Stimulated activated CD4-positive, alpha-beta T cell treated with anti-CD3 and anti-CD28 coated beads, Interleukin-2, amount 100 ng/mL, for 24 hours (primary cell): ENCODE results near the gene LTK.

Experiments used
- DNase-seq, 2 donors: peaks; one replicate each; pipeline ENCODE4 v3.0.0-alpha.2; 2020

LTK gene

DNA sequence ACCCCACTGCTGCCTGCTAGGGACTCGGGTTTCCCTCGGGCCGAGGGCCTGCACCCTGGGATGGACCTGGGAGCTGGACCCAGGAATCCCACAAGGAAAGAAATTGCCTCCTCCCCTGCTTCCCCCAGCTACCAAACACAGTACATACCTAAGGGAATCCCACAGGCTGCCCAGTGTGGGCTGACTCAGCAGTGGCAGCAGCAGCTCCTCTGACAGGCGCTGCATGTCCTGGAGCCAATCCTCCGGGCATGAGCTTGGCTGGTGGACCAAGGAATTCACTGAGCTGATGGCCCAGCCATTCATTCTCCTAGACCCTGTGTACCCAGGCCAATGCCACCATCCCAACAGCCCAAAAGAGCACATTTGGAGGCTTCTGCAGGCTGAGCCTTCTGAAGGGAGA is 9.5 kb upstream of the LTK start:
- no peak for DNase-seq

DNA sequence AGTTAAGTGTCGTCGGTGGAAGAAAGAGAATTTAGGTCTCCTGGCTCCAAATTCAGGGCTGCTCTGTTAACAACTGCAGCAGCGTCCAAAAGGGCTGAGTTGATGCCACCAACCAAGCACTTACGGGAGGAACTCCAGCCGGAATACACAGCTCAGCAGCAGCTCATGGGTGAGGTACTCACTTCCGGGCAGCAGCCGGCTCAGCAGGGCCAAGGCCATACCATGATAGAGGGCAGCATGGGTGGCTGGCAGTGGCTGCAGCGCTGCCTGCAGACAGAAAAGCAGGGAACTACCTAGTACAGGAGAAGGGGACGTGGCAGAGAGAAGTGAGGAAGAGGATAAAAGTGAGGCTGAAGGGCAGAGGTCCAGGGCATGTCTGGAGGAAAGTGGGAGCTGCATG is 8.0 kb upstream of the LTK start:
- DNase-seq = no peak

DNA sequence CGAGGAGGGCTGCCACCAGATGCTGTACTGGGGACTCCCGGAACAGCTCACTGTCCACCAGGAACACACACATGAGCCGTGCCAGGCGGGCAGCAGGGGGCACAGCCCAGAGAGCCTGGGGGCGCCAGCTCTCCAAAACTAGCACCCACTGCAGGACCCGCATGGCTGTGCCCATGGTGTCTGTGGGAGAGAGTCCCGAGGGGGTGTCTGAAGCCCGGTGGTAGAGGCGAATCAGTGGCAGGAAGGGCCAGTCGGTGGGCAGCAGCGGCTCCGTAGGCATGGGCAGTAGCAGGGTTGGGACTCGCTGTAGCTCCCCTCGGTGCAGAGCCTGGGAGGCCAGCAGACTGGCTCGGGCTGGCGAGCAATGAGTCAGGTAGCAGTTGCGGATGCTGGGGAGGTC is 7.0 kb upstream of the LTK start:
- no peak for DNase-seq

DNA sequence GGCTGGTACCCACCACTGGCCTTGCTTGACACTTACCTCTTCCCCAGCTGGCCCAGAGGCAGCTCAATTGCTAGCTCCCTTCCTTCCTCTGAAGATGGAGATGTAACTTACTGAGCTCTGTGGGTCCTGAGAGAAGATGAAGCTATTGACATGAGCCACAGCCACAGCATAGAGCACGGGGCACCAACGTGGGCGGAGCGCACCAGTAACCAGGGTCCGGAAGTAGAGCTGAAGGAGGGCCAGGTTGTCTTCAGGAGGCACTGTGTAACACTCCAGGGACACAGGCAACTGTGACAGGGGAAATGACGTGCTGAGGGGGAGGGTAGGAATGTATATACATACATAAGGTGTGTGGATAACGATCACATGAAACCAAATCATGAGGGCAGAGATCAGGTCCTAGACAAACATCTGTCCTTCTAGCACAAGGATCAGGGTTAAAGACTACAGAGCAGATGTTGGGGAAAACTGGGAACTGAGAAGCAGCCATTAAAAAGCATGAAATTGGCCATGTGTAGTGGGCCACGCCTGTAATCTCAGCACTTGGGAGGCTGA is 4.3 kb upstream of the LTK start:
- DNase-seq = no peak

DNA sequence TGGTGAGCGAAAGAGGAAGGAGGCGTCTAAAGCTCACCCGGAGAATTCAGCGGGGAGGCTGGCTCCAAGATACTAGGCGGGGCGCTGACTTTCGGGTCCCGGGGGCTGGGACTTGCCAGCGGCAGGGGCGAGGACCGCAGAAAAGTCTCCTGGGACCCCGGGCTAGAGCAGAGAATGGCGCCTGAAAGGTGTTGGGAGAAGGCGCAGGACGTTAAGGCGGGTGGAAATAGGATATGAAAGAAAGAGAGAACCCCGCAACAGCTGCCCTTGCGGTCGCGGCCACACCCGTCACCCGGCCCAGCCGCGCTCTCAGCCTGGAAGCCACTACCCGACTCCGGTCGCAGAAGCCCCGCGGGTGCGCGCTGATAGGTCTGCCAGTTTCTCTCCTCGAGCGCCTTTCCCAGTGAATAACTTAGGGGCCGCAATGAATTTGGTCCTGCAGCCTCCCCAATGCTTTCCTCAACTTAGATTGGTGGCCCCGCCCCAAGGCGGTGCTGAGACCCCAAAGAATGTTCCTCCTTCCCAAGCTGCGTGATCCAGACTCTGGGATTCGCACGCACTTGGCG is 604 bp downstream of the LTK start:
- peak in 1 of 2 donors; percentile 44 for DNase-seq

DNA sequence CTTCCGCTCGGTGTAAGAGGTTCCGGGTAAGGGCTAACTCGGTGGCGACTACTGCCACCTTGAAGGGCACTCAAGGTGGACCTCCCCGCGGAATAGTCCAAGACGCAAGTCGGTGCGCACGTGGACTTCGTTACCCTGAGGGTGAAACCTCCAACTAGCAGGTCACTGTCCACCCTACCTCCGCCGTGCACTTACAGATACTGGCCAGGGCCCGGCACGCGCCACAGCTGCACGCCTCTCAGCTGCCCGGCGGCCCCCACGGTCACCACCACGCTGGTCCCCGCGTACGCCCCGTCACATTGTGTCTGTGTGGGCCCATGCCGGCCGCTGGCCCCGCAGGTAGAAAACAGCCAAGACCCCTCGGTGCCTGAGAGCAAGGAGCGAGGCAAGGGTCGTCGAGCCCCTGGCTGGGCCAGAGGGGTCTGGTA is 1.1 kb downstream of the LTK start:
- DNase-seq = no peak

DNA sequence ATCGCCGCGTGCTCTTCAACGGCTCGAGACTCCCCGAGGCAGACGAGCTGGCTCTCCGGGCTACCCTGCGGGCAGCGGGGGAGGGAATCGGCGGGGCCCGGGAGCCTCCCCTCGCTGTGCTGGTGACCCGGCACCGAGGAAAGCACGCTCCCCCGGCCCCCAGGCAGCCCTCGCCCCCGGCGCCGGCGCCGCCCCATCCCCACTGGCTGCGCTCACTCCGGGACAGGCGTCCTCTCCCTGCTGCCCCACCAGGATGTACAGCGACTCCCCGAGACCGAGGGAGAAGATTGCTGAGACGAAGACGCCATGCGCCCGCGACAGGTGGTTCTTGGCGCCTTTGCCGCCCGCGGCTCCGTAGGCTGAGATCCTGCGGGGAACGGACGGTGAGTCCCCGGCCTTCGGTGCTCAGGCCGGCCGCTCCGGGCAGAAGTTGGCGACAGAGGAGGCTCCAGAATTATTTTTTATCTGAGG is 1.7 kb downstream of the LTK start:
- DNase-seq = peak in 1 of 2 donors; percentile 27

DNA sequence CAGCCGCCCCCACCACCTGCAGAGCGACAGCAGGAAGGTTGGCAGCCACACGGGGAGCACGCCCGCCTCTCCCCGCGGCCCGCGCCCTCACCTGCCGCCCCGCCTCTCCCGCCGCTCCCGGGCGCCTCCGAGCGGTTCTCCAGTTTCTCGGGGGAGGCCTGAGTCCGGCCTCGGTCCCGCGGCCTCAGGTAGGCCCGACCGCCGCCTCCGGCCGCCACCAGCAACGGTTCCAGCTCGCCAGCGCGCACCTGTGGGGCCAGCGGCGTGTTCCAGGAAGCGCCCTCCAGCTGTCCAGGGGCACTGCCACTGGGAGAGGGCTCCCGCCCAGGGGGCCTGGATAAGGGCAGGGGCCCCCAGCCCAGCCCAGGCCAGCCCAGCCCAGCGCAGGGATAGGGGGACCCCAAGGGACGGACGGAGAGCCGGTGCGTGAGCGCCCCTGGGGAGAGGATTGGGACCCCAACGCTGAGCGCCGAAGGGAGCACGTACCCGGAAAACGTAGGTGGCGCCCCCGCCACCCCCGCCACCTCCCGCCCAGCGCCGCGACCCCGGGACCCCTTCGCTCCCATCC is 2.2 kb downstream of the LTK start:
- no peak for DNase-seq

DNA sequence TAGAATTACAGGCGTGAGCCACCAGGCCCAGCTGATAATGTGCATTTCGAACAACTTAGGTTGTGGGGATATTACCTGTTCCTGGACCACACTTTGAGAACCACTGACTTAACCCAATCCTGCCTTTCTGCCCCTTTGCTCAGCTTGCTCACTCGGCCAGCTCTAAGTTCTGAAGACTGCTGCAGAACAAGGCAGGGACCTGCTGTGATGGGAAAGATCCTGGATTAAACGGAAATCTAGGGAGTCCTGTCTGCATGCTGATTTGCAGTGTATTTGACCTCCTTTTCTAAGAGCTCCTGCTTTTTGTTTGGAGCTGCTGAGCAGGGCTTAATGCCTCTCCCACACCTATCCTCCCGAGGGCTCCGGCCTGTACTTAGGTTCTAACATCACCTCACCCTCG is 2.9 kb downstream of the LTK start:
- no peak for DNase-seq

DNA sequence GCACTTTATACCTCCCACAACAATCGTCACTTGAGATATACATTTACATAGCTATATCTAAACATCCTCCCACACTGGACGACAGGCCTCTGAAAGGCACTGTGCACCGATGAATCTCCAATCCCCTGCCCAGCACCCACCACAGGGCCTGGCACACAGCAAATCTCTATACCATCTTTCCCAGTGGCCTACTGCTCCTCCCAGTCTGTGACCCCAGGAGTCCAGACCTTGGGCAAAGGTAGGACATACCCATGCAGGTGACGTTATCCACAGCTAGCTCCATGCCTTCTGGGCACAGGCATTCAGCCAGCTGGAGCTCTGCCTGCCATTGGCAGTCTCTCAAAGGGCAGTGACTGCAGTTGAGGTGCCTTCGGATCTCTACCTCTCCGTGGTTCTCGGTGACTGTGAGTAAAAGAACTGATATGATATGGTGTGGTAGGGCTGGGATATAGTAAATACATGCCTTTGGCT is 5.8 kb downstream of the LTK start:
- DNase-seq = no peak

DNA sequence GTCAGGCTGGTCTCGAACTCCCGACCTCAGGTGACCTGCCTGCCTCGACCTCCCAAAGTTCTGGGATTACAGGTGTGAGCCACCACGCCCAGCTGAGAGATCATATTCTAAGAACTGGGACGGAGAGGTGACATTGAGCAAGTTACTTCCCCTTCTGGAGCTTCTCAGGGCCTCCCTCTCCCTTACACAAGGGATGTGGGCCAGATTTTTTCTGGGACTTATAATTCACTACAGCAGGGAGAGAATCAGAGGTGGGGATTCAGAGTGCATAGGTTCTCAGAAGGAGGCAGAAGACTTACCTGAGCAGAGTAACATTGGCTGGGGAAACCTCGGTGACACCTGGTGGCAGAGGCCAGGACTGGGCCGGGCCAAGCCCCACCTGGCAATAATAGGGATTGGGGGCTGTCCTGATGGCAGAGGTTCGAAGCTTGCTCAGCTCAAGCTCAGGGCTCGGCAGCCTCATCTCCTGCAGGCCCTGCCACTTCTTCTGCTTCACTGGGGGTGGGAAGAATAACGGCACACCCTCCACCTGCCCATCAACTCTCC is 6.8 kb downstream of the LTK start:
- no peak for DNase-seq

DNA sequence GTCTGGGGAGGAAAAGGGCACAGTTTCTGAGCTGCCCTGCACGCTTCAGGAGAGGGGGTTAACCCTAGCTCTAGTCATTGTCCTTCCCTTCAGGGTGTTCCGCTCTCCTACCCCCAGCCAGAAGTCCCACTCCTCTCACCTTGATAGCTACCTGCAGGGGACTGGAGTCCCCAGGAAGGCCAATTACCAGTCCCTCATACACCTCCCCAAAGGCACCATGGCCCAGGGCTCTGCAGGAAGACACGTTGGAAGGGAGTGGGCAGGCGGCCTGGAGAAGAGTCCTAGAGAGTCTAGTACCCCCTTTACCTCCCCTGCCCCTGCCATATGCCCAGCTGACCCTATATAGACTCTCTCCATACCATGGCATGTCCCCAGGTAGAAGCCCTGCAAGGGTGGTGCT is 7.9 kb downstream of the LTK start:
- DNase-seq = no peak

DNA sequence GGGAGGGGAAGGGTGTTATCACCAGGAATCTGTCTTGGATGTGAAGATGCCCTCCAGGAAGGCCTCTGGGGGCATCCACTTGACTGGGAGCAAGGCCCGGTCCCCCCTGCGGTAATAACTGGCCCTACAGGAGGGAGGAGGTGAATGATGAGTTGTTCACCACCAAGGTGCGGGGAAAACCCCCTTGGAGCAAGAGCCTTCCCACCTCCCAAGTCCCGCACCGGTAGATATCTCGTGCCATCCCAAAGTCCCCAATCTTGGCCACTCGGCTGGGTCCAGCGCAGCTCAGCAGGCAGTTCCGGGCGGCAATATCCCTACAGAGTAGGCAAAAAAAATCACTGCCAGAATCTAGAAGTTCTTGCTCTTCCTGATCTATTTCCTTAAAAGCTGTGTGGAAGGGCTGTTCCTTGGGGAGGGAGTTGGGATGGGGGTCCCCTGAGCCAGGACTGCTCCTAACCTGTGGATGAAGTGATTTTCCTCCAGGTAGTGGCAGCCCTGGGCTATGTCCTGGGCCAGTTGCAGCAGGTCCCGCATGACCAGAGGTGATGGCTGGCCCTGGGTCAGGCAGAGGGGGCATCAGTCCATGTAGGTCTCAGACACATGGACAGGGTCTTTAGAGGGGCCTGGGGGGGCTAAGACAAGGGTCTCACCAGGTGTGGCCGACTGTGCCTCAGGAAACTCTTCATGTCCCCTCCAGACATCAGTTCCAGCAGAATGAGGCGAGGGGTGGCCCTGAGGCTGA is 8.7 kb downstream of the LTK start:
- no peak for DNase-seq

DNA sequence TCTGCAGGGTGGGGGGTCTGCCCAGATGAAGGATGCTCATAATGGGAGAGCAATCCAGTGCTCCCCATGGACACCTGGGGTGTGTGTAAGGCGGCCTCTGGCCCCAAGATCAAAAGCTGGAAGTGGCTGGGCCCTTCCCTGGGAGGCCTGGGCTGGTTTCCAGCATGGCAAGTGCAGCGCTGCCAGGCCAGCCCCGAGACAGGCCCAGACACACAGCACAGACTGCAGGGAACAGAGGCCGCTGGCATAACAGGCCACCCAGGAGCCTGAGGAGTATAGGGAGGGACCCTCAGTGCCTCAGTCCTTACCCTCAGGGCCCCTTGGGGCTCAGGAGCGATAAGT is 10.0 kb downstream of the LTK start:
- no peak for DNase-seq

DNA sequence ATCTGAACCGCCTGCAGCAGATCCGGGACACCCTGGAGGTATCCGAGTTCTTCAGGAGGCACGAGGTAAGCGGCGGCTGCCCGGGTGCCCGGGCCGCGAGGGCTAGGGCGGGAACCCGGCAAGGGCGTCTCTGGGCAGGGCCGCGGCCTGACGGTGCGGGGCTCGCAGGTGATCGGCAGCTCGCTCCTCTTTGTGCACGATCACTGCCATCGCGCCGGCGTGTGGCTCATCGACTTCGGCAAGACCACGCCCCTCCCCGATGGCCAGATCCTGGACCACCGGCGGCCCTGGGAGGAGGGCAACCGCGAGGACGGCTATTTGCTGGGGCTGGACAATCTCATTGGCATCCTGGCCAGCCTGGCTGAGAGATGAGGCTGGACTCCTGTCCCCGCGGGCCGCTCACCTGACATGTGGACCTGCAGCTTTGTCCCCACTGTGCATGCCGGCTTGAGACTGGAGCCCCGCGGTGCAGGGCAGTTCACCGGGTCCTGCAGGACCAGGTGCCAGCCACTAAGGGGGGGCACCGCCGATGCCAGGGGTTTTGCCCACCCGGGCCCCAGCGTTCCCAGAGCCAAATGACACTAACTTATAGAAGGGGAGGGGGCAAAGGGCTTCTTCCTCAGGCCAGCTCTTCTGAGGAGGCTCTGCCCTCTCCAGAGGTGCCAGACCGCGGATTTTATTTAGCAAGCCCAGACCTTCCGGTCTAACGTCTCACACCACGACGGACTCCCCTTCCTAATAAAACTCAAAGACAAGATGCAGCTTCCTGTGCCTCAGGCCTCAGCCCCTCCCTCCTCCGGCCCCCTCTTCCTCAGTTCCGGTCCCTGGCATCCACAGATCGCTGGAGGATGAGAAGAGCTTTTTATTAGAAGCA is 10.6 kb downstream of the LTK start:
- peak in 1 of 2 donors; percentile 30 for DNase-seq

DNA sequence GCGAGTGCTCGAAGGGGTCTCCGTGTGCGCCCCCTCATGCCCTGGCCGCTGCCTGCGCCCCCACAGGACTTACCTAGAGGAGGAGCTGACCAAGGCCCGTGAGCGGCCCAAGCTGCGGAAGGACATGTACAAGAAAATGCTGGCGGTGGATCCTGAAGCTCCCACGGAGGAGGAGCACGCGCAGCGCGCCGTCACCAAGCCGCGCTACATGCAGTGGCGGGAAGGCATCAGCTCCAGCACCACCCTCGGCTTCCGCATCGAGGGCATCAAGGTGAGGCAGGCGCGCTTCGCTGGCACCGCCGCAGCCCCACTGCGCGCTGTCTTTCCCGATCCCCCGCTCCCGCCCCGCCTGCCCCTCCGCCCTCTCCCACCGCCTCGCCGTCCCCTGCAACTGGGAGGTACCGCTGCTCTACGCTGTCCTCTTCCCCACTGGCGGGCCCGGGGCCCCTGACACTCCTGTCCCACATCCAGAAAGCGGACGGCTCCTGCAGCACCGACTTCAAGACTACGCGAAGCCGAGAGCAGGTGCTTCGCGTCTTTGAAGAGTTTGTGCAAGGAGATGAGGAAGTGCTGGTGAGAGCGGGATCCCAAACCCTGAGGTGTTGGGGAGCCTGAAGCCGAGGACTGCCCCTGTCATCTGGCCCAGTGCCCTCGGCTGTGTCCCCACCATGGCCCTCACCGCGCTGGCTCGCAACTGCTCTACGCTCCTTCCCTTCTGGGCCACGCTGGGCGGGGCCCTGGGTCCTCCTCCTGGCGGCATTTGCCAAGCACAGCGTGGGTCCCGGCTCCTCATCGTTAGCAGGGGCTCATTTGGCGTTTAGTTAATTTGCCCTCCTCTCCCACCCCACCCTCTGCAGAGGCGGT is 11.5 kb downstream of the LTK start:
- DNase-seq = peak in 1 of 2 donors; percentile 40

DNA sequence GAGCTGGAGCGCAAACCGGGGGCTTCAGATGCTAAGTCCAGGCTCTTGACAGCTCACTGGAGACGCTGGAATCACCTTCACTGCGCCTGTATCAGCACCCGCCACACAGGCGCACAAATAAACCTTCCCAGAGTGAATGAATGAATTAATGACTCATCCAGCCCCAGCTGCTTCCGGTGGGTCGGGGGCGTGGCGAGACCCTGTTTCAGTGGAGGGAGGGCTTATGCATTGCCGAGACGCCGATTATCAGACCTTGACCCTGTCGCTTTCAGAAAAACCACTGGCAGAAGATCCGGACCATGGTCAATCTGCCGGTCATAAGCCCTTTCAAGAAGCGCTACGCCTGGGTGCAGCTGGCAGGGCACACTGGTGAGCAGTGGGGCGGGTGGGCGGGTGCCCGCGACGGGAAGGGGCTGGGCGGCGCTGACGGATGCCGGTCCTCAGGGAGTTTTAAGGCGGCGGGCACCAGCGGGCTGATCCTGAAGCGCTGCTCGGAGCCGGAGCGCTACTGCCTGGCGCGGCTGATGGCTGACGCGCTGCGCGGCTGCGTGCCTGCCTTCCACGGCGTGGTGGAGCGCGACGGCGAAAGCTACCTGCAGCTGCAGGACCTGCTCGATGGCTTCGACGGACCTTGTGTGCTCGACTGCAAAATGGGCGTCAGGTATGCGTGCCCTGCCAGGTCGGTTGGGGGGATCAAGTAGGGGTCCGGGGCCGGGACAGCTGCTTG is 12.3 kb downstream of the LTK start:
- peak in 1 of 2 donors; percentile 59 for DNase-seq

DNA sequence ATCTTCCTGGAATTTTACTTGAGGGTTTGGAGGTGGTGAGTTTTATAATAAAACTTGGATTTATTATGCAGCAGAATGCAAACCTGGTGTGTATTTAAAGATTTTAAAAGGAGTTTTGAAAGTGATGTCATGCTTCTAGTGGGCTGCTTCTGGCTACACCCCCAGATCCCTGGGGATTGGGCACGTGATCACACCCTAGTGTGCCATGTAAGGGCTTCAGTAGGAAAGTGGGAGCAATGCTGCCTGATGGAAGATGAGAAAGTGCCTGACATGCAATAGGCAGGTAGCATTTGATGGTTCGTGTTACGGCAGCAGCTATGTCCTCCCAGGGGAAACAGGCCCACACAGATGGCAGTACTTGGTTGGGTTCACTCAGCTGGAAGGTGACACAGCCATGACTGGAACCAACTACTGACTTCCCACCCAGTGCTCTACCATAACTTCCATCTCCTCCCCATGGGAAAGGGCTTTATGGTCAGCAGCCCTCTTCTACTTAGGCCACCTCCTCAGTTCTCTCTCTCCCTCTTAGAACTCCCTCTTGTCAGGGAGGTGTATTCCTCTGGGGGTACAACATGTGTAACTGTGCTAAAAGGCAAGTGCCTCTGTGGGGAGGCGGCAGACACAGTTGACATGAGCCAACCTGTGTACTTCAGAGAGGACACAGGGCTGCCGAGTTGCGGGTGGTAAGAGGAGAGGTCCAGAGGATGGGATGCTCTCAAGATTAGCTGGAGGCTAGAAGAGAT is 14.3 kb downstream of the LTK start:
- DNase-seq = no peak

DNA sequence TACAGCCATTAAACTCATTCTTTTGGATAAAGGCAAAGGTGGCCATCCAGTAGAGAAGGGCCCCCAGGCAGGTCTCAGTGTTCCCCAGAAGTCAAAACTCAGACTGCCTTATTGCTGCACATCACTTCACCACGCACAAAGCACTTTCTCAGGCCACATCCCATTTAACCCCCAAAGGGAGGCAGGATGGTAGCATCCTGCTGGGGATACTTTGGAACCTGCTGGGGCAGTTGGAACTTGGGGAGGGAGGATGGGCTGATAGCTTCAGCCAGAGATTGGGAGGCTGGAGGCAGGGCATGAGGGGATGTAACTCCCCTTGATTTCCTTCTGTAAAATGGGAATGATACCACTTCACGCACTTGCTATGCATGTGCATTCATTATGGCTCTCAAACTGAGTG is 15.0 kb downstream of the LTK start:
- DNase-seq = no peak
